HG03571 (cell line): Measurements from ENCODE around the gene FH.

Experiments used
- ATAC-seq: cut with Tn5 transposase; IDR thresholded peaks from one replicate; pipeline ENCODE4 v1.9.1; 2021; ENCODE audit not compliant: unreplicated experiment

FH gene

DNA sequence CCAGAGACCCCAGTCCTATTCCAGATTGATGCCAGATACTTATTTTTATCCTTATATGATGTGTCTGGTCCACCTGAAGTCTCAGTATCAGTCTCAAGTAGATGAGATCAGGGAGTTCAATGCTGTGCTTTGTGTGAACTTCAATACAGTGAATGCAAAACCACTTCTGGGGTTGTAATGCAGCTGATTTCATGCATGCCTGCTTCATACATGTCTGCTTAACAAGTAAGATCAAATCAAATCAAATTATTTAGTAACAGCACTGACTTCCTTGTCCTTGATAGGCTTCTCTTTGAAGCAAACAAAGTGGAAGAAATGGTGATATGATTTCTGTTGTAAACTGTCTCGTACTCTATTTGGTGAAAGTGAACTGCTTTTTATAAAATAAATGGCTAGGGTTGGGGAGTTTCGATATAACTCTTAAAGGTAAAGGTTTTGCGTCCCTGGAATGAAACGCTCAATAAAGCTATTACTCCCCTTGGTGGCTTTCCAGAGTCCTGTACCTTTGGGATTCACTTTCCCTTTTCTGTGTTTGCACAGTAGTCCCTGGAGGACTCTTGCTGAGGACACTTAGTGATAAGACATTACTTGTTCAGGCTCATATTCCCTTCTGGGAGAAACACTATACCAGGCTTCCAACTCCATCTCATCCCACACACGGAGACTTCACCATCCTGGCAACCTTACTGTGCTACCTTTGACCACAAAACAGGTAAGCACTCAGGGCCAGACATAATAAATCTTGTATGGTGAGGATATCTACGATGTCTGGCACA lies 59.3 kb downstream of the FH start:
- no peak for ATAC-seq

DNA sequence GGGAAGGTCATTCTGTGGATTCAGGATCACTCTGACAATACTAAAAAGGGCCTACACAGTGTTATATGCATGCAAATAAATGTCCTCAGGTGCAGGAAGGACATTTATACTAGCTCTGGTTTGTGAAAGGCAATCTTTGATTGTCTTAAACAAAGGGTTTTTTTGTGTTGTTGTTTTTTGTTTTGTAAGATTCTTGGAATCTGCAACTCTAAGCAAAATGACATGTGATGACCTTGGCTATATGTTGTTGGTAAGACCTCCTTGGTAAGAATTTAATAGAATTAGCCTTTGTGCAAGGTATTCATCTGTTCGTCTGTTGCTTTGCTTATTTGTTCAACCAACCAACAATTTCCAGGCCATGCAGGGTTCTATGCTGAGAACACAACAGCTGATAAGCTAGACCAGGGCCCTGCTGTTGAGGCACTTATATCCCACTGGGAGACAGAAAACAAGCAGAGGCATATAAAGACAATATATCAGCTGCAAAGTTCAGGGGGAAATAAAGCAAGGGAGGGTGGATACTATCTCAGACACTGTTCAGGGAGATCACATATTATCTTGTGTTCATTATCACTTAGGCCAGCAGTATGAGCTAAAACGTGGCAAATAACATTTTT lies 60.3 kb downstream of the FH start:
- ATAC-seq, result no peak

DNA sequence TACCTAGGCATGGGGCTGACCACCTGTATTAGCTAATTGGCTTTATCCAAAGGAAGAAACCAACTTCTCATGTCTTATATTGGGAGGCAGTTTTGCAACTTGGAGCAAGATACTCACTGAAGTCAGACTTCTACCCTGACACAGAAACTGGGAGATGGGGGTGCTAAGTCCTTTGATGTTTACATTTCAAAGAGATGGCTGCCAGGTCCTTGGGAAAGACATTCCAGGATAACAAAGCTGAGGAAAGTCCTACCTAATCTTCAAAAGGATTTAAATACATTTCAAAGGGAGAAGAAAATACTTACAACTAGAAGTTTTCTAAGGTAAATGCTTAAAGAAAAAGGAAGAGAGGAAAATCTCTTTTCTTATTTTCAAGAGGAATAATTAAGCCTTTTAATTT lies 62.1 kb downstream of the FH start:
- ATAC-seq, result no peak

DNA sequence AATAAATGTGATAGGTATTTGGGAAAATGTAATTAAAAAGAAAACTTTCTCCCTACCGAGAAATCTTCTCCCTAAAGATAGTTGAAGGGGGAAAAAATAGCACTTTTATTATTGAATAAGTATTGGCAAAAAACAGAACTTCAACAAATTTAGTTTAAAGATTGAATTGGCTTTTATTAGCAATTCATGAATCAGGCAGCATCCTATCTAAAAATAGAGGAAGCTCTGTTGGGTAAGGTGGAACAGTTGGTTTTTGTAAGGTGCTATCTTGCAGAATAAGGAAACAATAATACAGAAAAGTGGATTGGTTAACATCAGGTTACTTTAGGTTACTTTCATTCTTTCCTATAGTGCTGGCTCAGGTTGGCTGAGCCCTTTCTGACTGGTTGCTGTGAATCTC lies 62.8 kb downstream of the FH start:
- no peak for ATAC-seq

DNA sequence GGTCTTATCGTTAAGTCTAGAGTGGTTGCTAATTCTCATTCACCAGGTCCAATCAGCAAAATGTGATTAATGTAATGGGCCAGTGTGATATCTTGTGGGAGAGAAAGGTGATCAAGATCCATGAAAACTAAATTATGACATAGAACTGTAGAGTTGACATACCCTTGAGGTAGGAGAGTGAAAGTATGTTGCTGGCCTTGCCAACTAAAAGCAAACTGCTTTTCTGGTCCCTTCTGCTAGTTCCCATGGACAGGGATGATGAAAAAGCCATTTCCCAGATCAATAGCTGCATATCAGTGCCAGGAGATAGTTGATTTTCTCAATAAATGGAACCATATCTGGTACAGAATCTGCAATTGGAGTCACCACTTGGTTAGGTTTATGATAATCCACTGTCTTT lies 65.8 kb downstream of the FH start:
- no peak for ATAC-seq

DNA sequence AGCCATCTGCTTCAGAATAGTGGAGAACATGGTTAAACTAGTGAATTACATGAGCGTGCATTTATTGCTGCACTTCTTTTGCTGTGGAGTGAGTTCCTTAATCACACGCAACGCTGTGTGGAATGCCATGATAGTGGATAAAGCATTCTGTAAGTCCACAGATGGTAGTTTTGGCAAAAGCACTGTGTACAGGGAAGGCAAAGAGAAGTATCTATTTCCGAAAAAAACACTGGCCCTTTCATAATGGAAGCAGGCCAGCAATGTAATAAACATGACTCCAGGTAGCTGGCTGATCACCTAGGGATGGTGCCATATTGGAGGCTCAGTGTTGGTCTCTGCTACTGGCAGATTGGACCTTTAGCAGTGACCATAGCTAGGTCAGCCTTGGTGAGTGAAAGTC lies 67.6 kb downstream of the FH start:
- ATAC-seq, result no peak
